NCI-H2196 treated with DMSO at 0.1 percent for 48 hours (cell line): ENCODE results near the gene SUSD3.
"Not testable (repeated sequence)": the region's sequence is repeated elsewhere in the genome, so short reads cannot be mapped to it uniquely, and the experiment has no call there.

Experiments used
- DNase-seq: peaks from one replicate; lab custom pipeline; 2025; ENCODE audit not compliant: unreplicated experiment; lab: John Stamatoyannopoulos, UW

SUSD3 gene

GRCh38 chr9:93091453-93092081, 33.1 kb downstream of the SUSD3 start:
- DNase-seq = no peak

- no peak for DNase-seq
Measured at GRCh38 chr9:93092251-93092991, 33.9 kb downstream of the SUSD3 start.

- DNase-seq = no peak
Measured at GRCh38 chr9:93093127-93093876, 34.8 kb downstream of the SUSD3 start.

GRCh38 chr9:93093877-93094657, 35.6 kb downstream of the SUSD3 start:
- DNase-seq = no peak

- no peak for DNase-seq
Measured at GRCh38 chr9:93094658-93095204, 36.2 kb downstream of the SUSD3 start.

GRCh38 chr9:93095205-93096130, 37.0 kb downstream of the SUSD3 start:
- peak; percentile 99 for DNase-seq

- DNase-seq = no peak
Measured at GRCh38 chr9:93096131-93096802, 37.8 kb downstream of the SUSD3 start, which contains the start of gene CARD19. CARD19 (plus strand) TSS chr9:93096217; CDS start chr9:93096346, 129 bp downstream.

- no peak for DNase-seq
Measured at GRCh38 chr9:93096811-93097382, 38.4 kb downstream of the SUSD3 start.

- no peak for DNase-seq
Measured at GRCh38 chr9:93097511-93098201, 39.2 kb downstream of the SUSD3 start.

GRCh38 chr9:93098236-93098946, 39.9 kb downstream of the SUSD3 start:
- peak; percentile 53 for DNase-seq

- no peak for DNase-seq
Measured at GRCh38 chr9:93099551-93100275, 41.2 kb downstream of the SUSD3 start.

- DNase-seq = no peak
Measured at GRCh38 chr9:93100276-93100636, 41.8 kb downstream of the SUSD3 start.

GRCh38 chr9:93101086-93101485, 42.6 kb downstream of the SUSD3 start:
- DNase-seq = not testable (repeated sequence)

GRCh38 chr9:93105620-93106019, 47.1 kb downstream of the SUSD3 start:
- no peak for DNase-seq

- DNase-seq = no peak
Measured at GRCh38 chr9:93107151-93107824, 48.8 kb downstream of the SUSD3 start.

GRCh38 chr9:93107825-93108161, 49.3 kb downstream of the SUSD3 start:
- DNase-seq = no peak
